HG02840 (cell line): ENCODE measurements around the gene UCP2.

Source experiments
- ATAC-seq: cut with Tn5 transposase; IDR thresholded peaks from one replicate; pipeline ENCODE4 v1.9.1; 2021; ENCODE audit warnings: mild to moderate bottlenecking, moderate library complexity, moderate number of reproducible peaks; ENCODE audit not compliant: unreplicated experiment, low FRiP score

Gene UCP2

DNA sequence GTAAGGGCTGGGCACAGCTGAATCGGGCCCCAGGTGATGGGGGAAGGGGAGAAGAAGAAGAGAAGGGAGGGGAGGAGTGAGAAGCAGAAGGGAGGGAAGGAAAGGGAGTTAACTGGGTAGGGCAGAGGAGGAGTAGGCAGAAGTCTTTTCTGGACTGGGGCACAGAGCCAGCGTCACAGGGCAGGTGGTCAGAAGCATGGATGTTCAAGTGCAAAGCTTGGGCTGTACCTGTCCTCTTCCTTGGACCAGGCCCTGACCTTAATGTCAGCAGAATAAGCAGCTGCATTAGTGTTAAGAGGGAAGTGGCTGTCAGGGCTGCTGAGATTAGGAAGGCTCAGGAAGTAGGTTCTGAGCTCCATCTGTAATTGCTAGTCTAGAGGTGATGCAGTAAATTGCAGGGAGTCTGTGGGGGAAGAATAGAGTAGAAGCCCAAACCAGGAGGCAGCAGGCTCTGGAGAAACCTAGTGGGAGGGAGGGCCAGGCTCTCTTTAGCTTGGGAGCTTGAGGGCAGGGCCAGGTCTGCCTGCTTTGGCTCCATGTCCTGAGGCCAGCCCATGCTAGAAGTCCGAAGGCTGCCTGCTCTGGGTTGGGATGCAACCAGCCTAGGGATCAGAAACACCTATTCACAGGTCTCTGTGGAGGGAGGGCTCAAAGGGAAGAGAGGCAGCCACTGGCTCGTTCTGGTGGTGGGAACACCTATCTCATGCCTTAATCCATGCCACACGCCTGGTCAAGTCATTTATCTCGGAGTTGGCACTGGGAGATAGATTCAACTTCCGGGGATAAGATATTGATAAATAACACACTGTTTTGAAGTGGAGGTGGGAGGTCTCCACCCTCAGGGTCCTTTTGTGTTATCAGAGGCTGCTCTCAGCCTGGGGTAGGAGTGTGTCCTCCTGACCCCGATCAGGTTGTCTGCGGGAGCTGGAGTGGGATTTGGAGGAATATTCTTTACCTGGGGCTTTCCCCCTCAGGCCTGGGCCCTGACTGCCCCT, 28.0 kb upstream of the UCP2 start:
- no peak for ATAC-seq

DNA sequence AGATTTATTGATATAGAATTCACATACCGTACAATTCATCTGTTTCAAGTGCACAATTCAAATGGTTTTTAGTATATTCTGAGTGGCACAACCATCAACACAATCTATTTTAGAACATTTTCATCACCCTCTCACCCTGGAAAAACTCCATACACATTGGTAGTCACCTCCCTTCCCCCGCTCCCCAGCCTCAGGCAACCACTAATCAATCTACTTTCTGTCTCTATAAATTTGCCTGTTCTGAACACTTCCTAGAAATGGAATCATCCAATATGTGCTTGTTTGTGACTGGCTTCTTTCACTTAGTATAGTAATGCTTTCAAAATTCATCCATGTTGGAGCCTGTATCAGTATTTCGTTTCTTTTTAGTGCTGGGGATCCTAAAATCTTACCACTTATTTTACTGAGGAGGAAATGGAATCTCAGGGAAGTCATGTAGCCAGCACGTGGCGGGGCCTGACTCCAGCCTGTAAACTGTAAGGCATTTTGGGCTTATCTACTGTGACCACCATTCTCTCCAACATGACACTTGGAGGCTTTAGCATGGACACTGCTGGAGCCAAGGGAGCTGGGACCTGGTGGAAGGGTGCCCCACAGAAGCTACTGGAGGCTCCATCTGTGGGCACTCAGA, 27.1 kb upstream of the UCP2 start:
- ATAC-seq: no peak

DNA sequence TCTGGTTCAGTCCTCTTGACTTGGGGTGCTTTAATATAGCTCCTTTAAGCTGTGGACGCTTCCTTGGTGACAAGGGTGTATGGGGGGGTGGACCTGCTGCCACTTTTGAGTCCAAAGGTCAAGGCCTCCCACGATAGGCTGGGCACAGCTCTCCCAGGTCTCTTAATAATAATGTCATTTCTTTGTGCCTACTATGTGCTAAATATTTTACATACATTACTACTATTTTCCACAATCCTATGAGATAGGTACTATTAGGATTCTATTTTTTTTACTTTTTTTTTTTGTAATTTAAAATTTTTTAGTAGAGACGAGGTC, 26.5 kb upstream of the UCP2 start:
- no peak for ATAC-seq

DNA sequence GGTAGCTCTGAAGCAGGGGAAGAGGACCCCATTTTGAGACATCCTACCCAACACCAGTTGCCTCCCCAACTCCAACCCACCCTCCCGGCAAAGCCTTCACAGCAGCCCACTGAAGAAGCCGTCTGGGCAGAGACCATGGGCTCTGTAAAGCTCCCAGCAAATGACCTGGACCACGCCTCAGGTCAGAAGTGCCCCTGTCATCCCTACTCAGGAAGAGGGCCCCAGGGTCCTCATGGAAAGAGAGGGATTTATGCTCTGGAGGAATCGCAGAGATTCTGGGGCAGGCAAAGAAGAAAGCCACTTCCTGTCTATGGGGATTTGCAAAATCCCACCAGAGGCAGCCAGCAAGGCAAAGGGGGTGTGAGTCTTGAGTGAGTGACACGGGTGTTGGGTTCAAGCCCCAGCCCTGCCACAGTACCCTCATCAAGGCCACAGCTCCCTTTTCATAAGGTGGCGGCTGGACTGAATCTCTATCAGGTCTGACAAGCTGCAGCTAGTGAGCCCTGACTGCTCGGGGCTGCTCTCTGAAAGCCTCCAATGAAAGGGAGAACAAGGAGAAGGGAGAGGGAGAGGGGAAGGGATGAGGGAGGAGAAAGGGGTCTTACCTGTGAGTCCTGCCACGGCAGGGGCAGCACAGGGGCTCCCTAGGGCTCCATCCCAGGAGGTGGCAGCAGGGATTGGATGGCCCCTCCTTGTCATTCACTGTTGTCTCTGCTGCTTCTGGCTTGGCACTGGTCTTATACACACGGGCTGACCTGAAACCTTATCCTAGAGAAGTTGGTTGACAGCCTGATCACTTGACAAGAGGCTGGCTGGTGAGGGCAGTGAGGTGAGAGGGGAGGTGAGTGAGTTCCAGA, 26.0 kb upstream of the UCP2 start, which contains the start of gene UCP3:
TSS of gene UCP3 (minus strand) at position 713 of the 857 bp plus-strand sequence. CDS start 2,043 bp downstream, outside the sequence.
- ATAC-seq: no peak

DNA sequence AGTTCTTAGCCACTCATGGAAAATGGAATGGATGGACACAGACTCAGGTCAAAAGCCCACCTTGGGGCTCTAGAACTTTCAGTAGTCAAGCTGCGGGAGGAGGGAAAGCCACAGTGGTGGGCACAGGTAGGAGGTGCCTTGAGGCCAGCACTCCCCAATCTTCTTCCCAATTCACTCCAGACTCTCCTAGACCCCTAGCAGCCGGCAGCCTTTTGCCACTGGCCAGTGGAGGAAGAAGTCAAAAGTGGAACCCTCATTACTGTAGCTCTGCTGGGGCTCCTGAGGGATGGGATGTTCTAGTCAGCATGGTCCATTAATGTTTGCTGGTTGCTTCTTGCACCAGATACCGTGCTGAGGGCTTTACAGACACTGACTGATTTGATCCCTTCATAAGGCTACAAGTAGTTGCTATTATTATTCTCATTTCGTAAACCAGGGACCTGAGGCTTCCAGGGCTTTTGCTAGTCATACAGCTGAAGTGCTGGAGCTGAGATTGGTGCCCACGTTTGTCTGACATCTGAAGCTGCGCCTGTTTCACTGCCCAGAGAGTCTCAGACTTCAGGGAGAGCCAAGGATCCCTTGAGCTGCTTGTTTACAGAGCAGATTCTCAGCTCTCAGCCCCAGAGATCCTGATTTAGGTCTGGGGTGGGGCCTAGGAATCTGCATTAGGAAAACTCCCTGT, 25.2 kb upstream of the UCP2 start:
- no peak for ATAC-seq

DNA sequence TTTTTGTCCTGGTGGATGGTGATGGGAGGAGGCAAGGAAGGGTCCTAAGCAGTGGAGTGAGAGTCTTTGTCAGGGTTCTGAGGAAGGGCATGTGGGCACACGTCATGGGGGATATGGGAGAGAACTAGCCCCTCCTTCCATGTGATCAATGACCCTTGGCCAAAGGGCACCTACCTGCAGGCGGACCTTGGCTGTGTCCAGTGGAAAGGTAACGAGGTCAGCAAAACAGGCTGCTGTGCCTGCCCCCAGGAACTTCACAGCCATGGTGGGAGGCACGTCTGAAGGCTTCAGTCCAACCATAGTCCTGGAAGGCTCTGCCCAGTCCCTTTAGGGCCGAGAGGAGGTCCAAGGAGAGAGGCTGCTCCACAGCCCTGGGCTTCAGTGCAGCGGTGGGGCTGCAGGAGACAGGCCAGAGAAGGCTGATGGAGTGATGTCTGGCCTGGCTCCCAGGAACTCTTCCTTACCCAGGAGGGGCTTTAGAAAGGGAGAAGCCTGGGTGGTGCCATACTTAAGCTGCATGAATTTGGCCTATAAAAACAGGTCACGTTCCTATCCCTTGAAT, 24.2 kb upstream of the UCP2 start:
- no peak for ATAC-seq

DNA sequence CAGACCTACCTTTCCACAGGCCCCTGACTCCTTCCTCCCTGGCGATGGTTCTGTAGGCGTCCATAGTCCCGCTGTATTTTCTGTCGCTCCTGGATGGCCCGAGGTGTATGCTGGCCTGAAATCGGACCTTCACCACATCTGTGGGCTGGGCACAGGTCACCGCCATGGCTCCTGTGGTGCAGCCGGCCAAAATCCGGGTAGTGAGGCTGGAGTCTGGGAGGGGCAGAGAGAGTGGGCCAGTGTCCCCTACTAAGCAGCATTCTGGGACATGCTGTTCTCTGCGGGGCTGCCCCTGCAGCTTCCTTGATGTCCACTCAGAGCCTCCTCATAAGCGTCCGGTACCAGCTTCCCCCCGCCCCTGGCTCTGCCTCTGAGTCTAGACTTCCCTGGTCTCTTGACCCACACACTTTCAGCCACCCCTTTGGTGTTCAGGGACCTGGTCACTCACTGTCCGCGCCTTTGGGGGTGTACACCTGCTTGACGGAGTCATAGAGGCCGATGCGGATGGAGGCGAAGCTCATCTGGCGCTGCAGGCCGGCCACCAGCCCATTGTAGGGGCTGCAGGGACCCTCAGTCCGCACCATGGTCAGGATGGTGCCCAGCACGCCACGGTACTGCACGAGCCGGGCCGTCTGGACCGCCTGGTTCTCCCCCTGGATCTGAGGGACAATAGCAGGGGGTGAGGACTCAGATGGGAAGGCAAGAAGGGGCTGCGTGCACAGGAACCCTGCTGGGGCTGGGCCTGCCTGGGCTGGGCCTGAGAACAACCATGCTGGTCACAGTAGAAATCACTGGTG, 23.3 kb upstream of the UCP2 start:
- no peak for ATAC-seq

DNA sequence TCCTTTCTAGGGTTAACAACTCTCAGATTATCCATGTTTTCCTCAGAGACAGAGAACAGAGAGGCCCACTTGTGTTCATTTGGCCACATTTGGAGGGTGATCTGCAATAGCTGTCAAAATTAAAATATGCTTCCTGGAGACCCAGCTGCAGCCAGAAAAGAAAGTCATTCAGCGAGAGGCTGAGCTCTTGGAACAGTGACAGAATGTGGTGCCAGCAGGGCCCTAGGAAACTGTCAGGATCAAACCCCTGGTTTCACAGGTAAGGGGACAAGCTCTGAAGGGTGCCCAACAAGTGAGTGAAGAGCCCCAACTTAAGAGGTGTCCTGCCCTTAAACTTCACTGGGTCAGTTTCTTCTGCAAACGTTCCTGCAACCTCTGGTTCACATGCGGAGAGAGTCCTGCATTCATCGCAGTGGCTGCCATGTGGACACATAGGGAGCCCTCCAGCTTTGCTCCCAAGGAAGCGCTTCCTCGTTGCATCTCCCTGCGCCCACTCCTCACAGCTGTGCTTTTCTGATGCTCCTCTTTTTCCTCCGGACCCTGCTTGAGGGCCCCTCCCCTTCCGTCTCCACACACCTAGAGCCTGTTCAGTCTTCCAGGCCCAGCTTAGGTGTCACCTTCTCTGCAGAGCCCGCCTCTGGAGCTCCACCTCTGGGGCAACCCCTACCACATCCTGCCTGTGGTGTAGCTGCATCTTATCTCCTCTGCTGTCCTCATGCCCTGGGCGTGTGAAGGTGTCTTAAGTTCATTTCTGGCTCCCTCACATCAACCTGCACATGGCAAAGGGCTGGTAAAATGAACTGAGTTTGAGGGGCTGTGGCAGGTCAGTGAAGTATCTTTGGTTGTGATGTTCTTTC, 22.3 kb upstream of the UCP2 start:
- no peak for ATAC-seq

DNA sequence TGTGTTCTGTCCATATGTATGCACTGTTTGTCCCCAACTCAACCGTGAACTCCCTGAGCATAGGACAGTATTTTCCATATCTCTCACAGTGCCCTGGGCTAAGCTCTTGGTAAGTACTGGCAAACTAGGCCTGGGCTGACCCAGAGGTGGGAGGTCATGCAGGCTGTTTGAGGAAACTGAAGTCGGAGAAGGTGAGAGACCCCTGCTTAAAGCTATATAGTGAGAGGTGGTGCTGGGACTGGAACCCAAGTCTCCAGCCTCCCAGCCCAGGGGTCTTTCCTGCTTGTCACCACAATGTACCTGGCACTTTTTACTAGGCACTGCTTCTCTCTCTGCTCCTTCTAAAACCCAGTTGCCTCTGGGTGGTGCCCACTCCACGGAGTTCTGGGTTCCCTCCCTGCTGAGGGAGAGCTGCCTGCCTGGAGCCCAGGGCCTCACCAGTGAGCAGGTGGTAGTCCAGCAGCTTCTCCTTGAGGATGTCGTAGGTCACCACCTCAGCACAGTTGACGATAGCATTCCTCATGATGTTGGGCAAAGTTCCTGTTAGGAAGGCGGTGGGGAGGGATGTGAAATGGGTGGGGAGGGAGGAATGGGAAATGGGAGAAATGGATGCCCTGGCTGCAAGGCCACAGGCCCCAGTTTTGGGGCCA, 21.5 kb upstream of the UCP2 start:
- no peak for ATAC-seq

DNA sequence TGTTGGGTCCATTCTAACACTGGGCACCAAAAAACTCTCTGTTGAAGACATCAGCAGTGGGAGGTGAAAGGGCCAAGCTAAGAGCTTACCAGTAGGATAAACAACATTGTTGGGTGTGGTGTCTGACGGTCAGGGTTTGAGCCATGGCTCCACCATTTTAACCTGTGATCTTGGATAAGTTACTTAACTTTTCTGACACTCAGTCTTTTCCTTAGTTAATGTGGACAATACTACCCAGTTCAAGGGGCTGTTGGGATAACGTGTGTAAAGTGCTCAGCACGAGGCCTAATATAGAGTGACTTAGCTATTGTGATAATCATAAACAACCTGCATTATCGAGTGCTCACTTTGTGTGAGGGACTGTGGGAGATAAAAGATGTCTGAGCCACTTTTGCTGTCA, 20.2 kb upstream of the UCP2 start:
- no peak for ATAC-seq

DNA sequence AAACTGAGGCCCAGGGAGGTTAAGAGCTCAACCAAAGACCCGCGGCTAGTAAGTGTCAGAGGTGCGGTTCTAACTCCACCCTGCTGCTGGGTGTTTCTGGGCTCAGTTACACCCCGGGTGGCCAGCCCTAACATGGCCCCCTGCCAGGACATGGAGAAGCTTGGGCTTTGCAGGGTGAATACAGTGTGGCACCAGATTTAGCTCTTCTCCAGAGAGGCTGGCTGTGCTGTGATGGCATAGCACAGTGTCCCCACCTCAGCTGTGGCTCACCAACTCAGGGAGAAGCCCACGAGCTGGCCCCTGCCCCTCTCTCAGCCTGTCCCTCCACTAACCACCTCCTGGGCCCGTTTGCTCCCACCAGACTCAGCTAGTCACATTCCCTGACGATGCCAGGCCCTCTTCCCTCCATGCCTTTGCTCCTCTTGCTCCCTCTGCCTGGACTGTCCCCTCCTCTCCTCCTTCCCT, 19.2 kb upstream of the UCP2 start:
- no peak for ATAC-seq

DNA sequence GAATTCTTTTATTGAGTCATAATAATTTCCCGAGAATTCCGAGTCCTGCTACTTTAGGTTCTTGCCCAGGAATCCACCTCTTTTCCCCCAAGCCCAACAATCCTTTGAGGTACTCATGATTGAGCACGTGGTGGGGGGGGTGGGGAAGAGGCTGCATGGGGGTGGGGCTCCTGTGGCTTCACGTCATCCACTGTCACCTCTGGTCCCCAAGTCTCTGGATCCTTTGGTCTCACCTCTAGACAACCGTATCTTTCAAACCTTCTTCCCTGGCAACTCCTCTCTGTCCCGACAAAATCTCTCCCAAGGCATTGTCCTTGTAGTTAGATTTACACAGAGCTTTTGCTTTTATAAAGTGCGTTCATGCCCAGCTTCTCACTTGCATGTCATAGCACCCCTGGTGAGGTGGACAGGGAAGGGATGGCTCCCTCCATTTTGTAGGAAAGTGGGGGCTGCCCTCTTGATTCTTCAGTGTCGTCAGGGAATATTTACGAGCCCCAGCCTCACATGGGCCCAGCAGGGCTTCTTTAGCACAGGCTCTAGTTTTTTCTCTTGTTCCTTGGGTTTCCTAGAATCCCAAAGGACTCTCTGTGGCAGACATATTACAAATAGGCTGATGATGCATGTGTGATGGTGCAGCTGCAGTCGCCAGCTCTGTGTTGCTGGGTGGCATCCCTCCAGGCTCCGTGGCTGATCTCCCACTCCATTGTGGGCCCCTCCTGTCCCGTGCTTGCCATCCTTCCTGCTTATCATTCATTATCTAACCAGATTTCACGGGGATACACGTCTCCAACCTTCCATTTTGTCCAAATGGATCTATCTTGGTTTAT, 17.9 kb upstream of the UCP2 start:
- ATAC-seq: no peak

DNA sequence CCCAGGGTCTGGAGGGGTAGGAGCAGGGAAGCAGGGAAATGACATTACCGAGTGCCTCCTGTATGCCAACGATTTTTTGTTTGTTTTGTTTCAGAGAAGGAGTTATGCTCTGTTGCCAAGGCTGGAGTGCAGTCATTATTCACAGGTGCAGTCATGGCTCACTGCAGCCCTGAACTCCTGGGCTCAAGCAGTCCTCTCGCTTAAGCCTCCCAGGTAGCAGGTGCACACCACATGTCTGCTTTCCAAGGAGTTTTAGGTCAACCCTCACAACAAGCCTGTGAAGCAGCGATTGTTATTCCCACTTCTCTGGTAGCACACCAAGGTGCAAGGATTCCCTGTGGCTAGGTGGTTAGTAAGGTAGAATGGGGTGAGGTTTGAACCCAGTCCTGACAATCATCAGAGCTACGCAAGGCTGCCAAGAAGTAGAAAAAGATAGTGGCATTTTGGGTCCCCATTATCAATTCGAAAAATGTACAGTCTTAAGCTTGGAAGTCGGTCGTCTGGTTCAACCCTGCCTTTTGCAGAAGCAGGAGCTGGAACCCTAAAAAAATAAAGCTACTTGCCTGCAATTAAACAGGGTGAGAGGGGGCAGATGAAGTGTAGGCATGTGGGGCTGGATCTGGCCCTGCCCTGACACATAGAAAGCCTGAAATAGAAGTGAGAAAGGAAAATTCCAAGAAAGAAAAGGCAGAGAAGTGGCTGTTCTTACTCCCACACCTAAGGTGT, 17.1 kb upstream of the UCP2 start:
- ATAC-seq: no peak

DNA sequence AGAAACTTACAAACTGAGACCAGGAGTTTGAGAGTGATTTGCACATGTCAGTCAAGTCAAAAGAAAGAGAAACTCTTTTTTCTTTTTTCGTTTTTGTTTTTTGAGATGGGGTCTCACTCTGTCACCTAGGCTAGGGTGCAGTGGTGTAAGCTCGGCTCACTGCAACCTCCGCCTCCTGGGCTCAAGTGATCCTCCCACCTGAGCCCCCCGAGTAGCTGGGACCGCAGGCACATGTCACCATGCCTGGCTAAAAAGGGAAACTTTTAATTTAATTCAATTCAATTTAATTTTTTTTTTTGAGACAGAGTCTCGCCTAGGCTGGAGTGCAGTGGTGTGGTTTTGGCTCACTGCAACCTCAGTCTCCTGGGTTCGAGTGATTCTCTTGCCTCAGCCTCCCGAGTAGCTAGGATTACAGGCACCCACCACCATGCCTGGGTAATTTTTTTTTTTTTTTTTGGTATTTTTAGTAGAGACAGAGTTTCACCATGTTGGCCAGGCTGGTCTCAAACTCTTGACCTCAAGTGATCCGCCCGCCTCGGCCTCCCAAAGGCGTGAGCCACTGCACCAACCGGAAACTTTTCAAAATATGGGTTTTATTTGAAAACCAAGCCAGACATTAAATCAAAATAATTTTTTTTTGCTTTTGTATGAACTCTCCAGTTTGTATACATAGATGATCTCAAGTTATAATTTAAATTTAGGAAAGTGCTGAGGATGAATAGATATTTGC, 16.4 kb upstream of the UCP2 start:
- no peak for ATAC-seq

DNA sequence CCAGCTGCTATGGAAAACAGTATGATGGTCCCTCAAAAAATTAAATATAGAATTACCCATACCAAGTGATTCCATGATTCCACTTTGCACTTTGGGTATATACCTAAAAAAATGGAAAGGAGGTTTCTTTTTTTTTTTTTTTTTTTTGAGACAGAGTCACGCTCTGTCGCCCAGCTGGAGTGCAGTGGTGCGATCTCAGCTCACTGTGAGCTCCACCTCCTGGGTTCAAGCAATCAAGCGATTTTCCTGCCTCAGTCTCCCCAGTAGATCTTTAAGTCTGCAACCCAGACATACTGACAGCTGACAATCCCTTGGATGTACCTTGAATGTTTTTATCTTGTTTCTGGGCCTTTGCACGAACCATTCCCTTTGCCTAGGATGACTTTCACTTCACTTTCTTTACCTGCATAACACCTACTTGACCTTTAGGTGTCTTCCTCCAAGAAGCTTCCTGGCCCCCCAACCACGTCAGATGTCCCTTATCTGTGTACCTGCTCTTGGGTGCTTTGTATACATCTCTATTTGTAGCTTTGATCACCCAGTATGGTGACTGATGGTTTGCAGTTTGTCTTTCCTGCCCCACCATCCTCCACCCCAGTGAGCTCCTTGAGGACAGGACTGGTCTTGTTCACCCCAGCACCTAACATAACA, 14.6 kb upstream of the UCP2 start:
- ATAC-seq: no peak
